ENCODE data around the gene SPRYD3.

DNA sequence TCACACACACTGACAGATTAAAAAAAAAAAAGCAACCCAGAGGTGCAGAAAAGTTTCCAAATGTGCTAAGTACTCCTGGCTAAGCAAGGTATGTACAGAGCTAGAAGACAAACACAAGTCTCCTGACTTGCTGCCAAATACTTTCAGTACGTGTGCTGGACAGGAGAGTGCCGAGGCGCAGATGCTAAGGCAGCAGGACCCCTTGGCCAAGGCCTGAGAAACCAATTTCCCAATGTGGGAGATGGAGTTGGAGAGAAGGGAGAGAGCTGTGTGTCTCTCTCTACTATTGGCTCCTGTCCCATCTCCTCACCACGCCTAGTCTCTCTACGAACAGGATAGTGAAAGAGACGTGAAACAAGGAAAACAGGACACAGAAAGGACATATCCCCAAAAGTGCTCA lies 5.3 kb downstream of the SPRYD3 start:
- TF ChIP-seq, protein P1, sequence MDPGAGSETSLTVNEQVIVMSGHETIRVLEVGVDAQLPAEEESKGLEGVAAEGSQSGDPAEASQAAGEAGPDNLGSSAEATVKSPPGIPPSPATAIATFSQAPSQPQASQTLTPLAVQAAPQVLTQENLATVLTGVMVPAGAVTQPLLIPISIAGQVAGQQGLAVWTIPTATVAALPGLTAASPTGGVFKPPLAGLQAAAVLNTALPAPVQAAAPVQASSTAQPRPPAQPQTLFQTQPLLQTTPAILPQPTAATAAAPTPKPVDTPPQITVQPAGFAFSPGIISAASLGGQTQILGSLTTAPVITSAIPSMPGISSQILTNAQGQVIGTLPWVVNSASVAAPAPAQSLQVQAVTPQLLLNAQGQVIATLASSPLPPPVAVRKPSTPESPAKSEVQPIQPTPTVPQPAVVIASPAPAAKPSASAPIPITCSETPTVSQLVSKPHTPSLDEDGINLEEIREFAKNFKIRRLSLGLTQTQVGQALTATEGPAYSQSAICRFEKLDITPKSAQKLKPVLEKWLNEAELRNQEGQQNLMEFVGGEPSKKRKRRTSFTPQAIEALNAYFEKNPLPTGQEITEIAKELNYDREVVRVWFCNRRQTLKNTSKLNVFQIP (CRISPR knock-in tag; IDR thresholded peaks at IDR 0.05; ENCODE audit: borderline replicate concordance, low read depth) = no peak
- TF ChIP-seq ESRRG (CRISPR knock-in tag; IDR thresholded peaks at IDR 0.05) (no peak), TOX (CRISPR knock-in tag; IDR thresholded peaks at IDR 0.05; ENCODE audit: borderline replicate concordance) (no peak), ZC3H10 (CRISPR knock-in tag; IDR thresholded peaks at IDR 0.05) (no peak), OSR1 (CRISPR knock-in tag; IDR thresholded peaks at IDR 0.05) (no peak), ZFP30 (CRISPR knock-in tag; IDR thresholded peaks at IDR 0.05) (no peak), SNAI2 (CRISPR knock-in tag; IDR thresholded peaks at IDR 0.05) (no peak)
- TF ChIP-seq, protein P2, sequence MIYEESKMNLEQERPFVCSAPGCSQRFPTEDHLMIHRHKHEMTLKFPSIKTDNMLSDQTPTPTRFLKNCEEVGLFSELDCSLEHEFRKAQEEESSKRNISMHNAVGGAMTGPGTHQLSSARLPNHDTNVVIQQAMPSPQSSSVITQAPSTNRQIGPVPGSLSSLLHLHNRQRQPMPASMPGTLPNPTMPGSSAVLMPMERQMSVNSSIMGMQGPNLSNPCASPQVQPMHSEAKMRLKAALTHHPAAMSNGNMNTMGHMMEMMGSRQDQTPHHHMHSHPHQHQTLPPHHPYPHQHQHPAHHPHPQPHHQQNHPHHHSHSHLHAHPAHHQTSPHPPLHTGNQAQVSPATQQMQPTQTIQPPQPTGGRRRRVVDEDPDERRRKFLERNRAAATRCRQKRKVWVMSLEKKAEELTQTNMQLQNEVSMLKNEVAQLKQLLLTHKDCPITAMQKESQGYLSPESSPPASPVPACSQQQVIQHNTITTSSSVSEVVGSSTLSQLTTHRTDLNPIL (CRISPR knock-in tag; IDR thresholded peaks at IDR 0.05; ENCODE audit: low read depth) = no peak

Measured in SK-N-SH treated with all-trans-retinoic acid at 6 μM for 48 hours (cell line).